ENCODE results near the gene HSD11B1L.

HSD11B1L gene

GRCh38 chr19:5667751-5668271 lies 13.0 kb upstream of the HSD11B1L start:
- no peak for DNase-seq

- DNase-seq = no peak
Observed at GRCh38 chr19:5669212-5669611, 11.6 kb upstream of the HSD11B1L start.

- no peak for DNase-seq
Observed at GRCh38 chr19:5671600-5671999, 9.2 kb upstream of the HSD11B1L start.

- DNase-seq = no peak
Observed at GRCh38 chr19:5672708-5673459, 7.9 kb upstream of the HSD11B1L start.

- DNase-seq = no peak
Observed at GRCh38 chr19:5673752-5674151, 7.1 kb upstream of the HSD11B1L start.

GRCh38 chr19:5674714-5675113 lies 6.1 kb upstream of the HSD11B1L start:
- no peak for DNase-seq

GRCh38 chr19:5676105-5676771 lies 4.6 kb upstream of the HSD11B1L start:
- no peak for DNase-seq

- DNase-seq = no peak
Observed at GRCh38 chr19:5676772-5677105, 4.1 kb upstream of the HSD11B1L start.

GRCh38 chr19:5677136-5677535 lies 3.7 kb upstream of the HSD11B1L start:
- no peak for DNase-seq

- no peak for DNase-seq
Observed at GRCh38 chr19:5677580-5677979, 3.2 kb upstream of the HSD11B1L start.

- DNase-seq = no peak
Observed at GRCh38 chr19:5678071-5678718, 2.6 kb upstream of the HSD11B1L start.

GRCh38 chr19:5679289-5680083 lies 1.3 kb upstream of the HSD11B1L start:
- DNase-seq = no peak

- DNase-seq = no peak
Observed at GRCh38 chr19:5680084-5680436, 767 bp upstream of the HSD11B1L start.

- DNase-seq = no peak
Observed at GRCh38 chr19:5681391-5682106, 722 bp downstream of the HSD11B1L start.

GRCh38 chr19:5682107-5682482 lies 1.3 kb downstream of the HSD11B1L start:
- no peak for DNase-seq

GRCh38 chr19:5683177-5683886 lies 2.5 kb downstream of the HSD11B1L start:
- no peak for DNase-seq

- DNase-seq = no peak
Observed at GRCh38 chr19:5684694-5685430, 4.0 kb downstream of the HSD11B1L start.

- DNase-seq = no peak
Observed at GRCh38 chr19:5686326-5686646, 5.5 kb downstream of the HSD11B1L start.

- no peak for DNase-seq
Observed at GRCh38 chr19:5686647-5687359, 6.0 kb downstream of the HSD11B1L start.

GRCh38 chr19:5687360-5688198 lies 6.8 kb downstream of the HSD11B1L start:
- no peak for DNase-seq

Data from SIG-M5 (cell line).